ENCODE results near the gene TSNAXIP1.

TSNAXIP1 gene

GRCh38 chr16:67762385-67762784 is 44.3 kb upstream of the TSNAXIP1 start:
- no peak for TF ChIP-seq CTCF (IDR thresholded peaks at IDR 0.05; ENCODE audit: control insufficient read depth, insufficient read depth, low read depth, low read length, missing control alignments)

GRCh38 chr16:67763066-67763465 is 43.6 kb upstream of the TSNAXIP1 start:
- TF ChIP-seq CTCF (IDR thresholded peaks at IDR 0.05; ENCODE audit: control insufficient read depth, insufficient read depth, low read depth, low read length, missing control alignments) = no peak
- H3K4me3 ChIP-seq (ENCODE audit: control insufficient read depth, low read depth, low read length) = no peak overlapping the region
- no peak for DNase-seq (ENCODE audit: low read depth)

More at GRCh38 chr16:67762385-67762784, 44.3 kb upstream of the TSNAXIP1 start:
- H3K4me3 ChIP-seq (ENCODE audit: control insufficient read depth, low read depth, low read length) = no peak overlapping the region
- DNase-seq (ENCODE audit: low read depth) = no peak

DNA sequence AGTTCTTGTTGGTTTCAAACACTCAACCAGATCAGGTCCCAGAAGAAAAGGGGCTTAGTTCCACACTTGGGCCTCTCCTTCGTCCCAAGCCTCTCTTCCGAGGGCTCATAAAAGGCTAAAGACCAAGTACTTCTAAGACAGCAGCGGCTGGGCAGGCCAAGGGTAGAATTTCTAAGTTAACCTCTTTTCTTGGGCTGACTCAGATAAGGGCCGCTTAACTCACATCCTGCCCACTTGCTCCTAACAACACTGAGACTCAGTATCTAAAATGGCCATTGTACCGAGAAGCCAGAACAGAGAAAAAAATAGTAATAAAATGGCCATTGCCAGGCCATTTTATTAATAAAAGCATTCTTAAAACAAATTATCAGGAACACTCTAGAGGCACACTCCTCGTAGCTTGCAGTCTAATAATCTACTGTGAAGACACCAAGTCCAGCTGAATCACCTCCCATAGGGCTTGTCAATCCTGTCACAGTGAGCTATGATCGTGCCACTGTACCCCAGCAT is 42.5 kb upstream of the TSNAXIP1 start:
- DNase-seq (ENCODE audit: low read depth) = no peak
- no peak for TF ChIP-seq CTCF (IDR thresholded peaks at IDR 0.05; ENCODE audit: control insufficient read depth, insufficient read depth, low read depth, low read length, missing control alignments)
- no peak overlapping the region for H3K4me3 ChIP-seq (ENCODE audit: control insufficient read depth, low read depth, low read length)

DNA sequence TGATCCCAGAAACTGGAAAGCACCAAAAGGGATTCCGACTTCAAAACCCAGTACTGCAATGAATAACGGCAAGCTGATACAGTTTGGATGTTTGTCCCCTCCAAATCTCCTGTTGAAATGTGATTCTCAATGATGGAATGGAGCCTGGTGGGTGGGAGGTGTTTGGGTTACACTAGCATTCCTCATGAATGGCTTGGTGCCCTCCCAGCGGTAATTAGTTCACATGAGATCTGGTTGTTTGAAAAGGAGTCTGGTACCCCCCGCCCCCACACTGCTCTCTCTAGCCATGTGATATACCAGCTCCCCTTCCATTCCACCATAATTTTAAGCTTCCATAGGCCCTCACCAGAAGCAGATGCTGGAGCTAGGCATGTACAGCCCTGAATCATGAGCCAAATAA is 40.4 kb upstream of the TSNAXIP1 start:
- H3K4me3 ChIP-seq (ENCODE audit: control insufficient read depth, low read depth, low read length) = no peak overlapping the region
- TF ChIP-seq CTCF (IDR thresholded peaks at IDR 0.05; ENCODE audit: control insufficient read depth, insufficient read depth, low read depth, low read length, missing control alignments) = no peak
- DNase-seq (ENCODE audit: low read depth) = no peak

DNA sequence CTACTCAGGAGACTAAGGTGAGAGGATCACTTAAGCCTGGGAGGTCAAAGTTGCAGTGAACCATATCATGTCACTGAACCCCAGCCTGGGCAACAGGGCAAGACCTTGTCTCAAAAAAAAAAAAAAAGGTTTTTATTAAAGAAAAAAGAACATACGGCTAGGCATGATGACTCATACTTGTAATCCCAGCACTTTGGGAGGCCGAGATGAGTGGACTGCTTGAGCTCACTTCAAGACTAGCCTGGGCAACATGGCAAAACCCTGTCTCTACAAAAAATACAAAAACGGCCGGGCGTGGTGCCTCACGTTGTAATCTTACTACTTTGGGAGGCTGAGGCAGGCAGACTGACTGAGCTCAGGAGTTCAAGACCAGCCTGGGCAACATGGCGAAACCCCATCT is 38.7 kb upstream of the TSNAXIP1 start:
- DNase-seq (ENCODE audit: low read depth) = peak; percentile 32
- no peak overlapping the region for H3K4me3 ChIP-seq (ENCODE audit: control insufficient read depth, low read depth, low read length)
- no peak for TF ChIP-seq CTCF (IDR thresholded peaks at IDR 0.05; ENCODE audit: control insufficient read depth, insufficient read depth, low read depth, low read length, missing control alignments)

DNA sequence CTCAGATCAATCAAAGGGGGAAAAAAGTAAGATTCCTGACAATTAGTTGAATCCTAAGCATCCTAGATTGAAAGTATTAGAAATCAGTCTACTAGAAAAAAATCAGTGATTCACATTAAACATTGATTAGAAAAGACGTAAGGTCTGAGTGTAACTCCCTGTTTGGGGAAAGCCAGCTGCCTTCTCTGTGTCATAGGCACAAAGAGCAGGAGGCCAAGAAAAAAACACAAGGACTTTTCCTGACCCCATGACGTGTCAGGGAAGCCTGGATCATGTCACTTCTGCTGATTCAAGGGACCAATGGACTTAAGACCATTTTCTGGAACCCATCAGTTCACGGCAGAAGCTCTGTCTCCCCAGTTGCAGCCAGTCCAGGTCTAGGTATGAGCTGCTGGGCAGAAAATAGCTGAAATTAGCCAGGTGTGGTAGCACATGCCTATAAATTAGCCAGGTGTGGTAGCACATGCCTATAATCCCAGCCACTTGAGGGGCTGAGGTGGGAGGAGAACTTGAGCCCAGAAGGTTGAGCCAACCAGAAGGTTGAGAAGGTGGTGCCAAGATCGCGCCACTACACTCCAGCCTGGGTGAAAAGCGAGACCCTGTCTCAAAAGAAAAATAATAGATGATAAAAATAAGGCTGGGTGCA is 36.2 kb upstream of the TSNAXIP1 start:
- no peak for TF ChIP-seq CTCF (IDR thresholded peaks at IDR 0.05; ENCODE audit: control insufficient read depth, insufficient read depth, low read depth, low read length, missing control alignments)
- no peak for DNase-seq (ENCODE audit: low read depth)
- no peak overlapping the region for H3K4me3 ChIP-seq (ENCODE audit: control insufficient read depth, low read depth, low read length)

Data from AG09309 (cell line).